ENCODE measurements around the gene ERP29. TPM values are rescaled to one million over a fixed set of nuclear protein-coding genes. Genes with fewer than 3 reads are reported as not detected.

ERP29 gene
- total RNA-seq, 1 donor from 2014 or later: 21.6 TPM

GRCh38 chr12:112020947-112021457 is 7.8 kb downstream of the ERP29 start:
- intact Hi-C loops (cut with DNase I): no loop called here
- H3K4me3 ChIP-seq: no peak overlapping the region
- H3K9me3 ChIP-seq: no peaks in the 10 kb centered on the region
- no peak for TF ChIP-seq CTCF (IDR thresholded peaks at IDR 0.05)
- no peaks in the 10 kb centered on the region for H3K27me3 ChIP-seq
- no peak for DNase-seq (ENCODE audit: low spot score in 2 of 2)
- H3K36me3 ChIP-seq: peaks cover 28 to 40% of the 10 kb centered on the region in 2 donors
- no peak overlapping the region for H3K27ac ChIP-seq
- no peaks in the 10 kb centered on the region for H3K4me1 ChIP-seq

- no peak for DNase-seq (ENCODE audit: low spot score in 2 of 2)
- Histone ChIP-seq H3K4me1 (no peaks in the 10 kb centered on the region), H3K36me3 (peaks cover 28 to 40% of the 10 kb centered on the region in 2 donors), H3K4me3 (no peak overlapping the region), H3K9me3 (no peaks in the 10 kb centered on the region), H3K27ac (no peak overlapping the region), H3K27me3 (no peaks in the 10 kb centered on the region)
- TF ChIP-seq CTCF (IDR thresholded peaks at IDR 0.05): no peak
- intact Hi-C loops (cut with DNase I): no loop called here
These were observed 9.2 kb downstream of the ERP29 start for GRCh38 chr12:112022241-112023016.

- no peak overlapping the region for H3K27ac ChIP-seq
- intact Hi-C loops (cut with DNase I): no loop called here
- no peak for DNase-seq (ENCODE audit: low spot score in 2 of 2)
- no peak for TF ChIP-seq CTCF (IDR thresholded peaks at IDR 0.05)
- peaks cover 30 to 51% of the 10 kb centered on the region in 2 donors for H3K36me3 ChIP-seq
- no peaks in the 10 kb centered on the region for H3K4me1 ChIP-seq
- no peak overlapping the region for H3K4me3 ChIP-seq
- H3K9me3 ChIP-seq: no peaks in the 10 kb centered on the region
- H3K27me3 ChIP-seq: no peaks in the 10 kb centered on the region
These were observed 10.7 kb downstream of the ERP29 start for GRCh38 chr12:112023759-112024396.

- no peaks in the 10 kb centered on the region for H3K27me3 ChIP-seq
- H3K36me3 ChIP-seq: peaks cover 36 to 50% of the 10 kb centered on the region in 2 donors
- no peaks in the 10 kb centered on the region for H3K4me1 ChIP-seq
- no peak overlapping the region for H3K27ac ChIP-seq
- no peaks in the 10 kb centered on the region for H3K9me3 ChIP-seq
- no peak for TF ChIP-seq CTCF (IDR thresholded peaks at IDR 0.05)
- no peak overlapping the region for H3K4me3 ChIP-seq
- no peak for DNase-seq (ENCODE audit: low spot score in 2 of 2)
- intact Hi-C loops (cut with DNase I): no loop called here
These were observed 12.7 kb downstream of the ERP29 start for GRCh38 chr12:112025808-112026375.

GRCh38 chr12:112029301-112029700 is 16.1 kb downstream of the ERP29 start:
- intact Hi-C loops (cut with DNase I): no loop called here
- Histone ChIP-seq H3K4me1 (no peaks in the 10 kb centered on the region), H3K27me3 (no peaks in the 10 kb centered on the region), H3K36me3 (peaks cover 33 to 54% of the 10 kb centered on the region in 2 donors), H3K9me3 (no peaks in the 10 kb centered on the region), H3K27ac (no peak overlapping the region), H3K4me3 (no peak overlapping the region)
- DNase-seq (ENCODE audit: low spot score in 2 of 2): no peak
- no peak for TF ChIP-seq CTCF (IDR thresholded peaks at IDR 0.05)
